MM.1S (cell line): ENCODE data around the gene MMP20.

Experiments used
- DNase-seq: peaks from one replicate; pipeline ENCODE4 v3.0.0-alpha.2; 2015
- H2AFZ ChIP-seq: fragments of 300-600 bp; sonication (generic); 2 replicates; pipeline ENCODE4 v1.6.0; 2016; ENCODE audit warnings: antibody characterized with exemption, low read length
- H3F3A ChIP-seq: fragments of 300-600 bp; sonication (generic); 2 replicates; pipeline ENCODE4 v1.6.1; 2016; ENCODE audit warnings: mild to moderate bottlenecking, antibody characterized with exemption, low read length, moderate library complexity, mixed read lengths; ENCODE audit not compliant: insufficient read depth
- H3K27ac ChIP-seq: fragments of 300-600 bp; sonication (generic); 2 replicates; pipeline ENCODE4 v1.5.1; 2016; ENCODE audit warnings: mild to moderate bottlenecking, low read length
- H3K27me3 ChIP-seq: fragments of 300-600 bp; sonication (generic); replicated peaks from 2 replicates; pipeline ENCODE4 v1.6.0; 2016; ENCODE audit warnings: low read length; ENCODE audit not compliant: insufficient read depth
- H3K36me3 ChIP-seq: fragments of 300-600 bp; sonication (generic); replicated peaks from 2 replicates; pipeline ENCODE4 v1.6.1; 2016; ENCODE audit warnings: mild to moderate bottlenecking, low read length, mixed read lengths; ENCODE audit not compliant: insufficient read depth
- H3K4me1 ChIP-seq: fragments of 300-600 bp; sonication (generic); 2 replicates; pipeline ENCODE4 v1.6.1; 2016; ENCODE audit warnings: low read length, mixed read lengths
- H3K4me2 ChIP-seq: fragments of 300-600 bp; sonication (generic); 2 replicates; pipeline ENCODE4 v1.6.0; 2016; ENCODE audit warnings: low read depth, low read length
- H3K4me3 ChIP-seq: fragments of 300-600 bp; sonication (generic); 2 replicates; pipeline ENCODE4 v1.5.1; 2016; ENCODE audit warnings: low read length, mixed read lengths
- H3K79me2 ChIP-seq: fragments of 300-600 bp; sonication (generic); 2 replicates; pipeline ENCODE4 v1.6.1; 2016; ENCODE audit warnings: mixed run types, low read length, mixed read lengths
- H3K9ac ChIP-seq: fragments of 300-600 bp; sonication (generic); 2 replicates; pipeline ENCODE4 v1.6.1; 2016; ENCODE audit warnings: low read length, mixed read lengths
- H3K9me2 ChIP-seq: fragments of 300-600 bp; sonication (generic); replicated peaks from 2 replicates; pipeline ENCODE4 v1.6.1; 2016; ENCODE audit warnings: mild to moderate bottlenecking, low read length, mixed read lengths; ENCODE audit not compliant: insufficient read depth
- H3K9me3 ChIP-seq: fragments of 300-600 bp; sonication (generic); replicated peaks from 2 replicates; pipeline ENCODE4 v1.6.1; 2016; ENCODE audit warnings: mild to moderate bottlenecking, low read length, mixed read lengths; ENCODE audit not compliant: insufficient read depth
- H4K20me1 ChIP-seq: fragments of 300-600 bp; sonication (generic); 2 replicates; pipeline ENCODE4 v1.6.1; 2016; ENCODE audit warnings: mild to moderate bottlenecking, low read length, moderate library complexity, mixed read lengths; ENCODE audit not compliant: insufficient read depth
- EZH2 ChIP-seq: fragments of 300-600 bp; sonication (generic); optimal IDR thresholded peaks from 2 replicates; pipeline ENCODE3; 2017; ENCODE audit warnings: low read depth, mild to moderate bottlenecking, antibody characterized with exemption, low read length, mixed read lengths
- EZH2phosphoT487 ChIP-seq: fragments of 300-600 bp; sonication (generic); IDR thresholded peaks from 2 replicates; pipeline ENCODE4 v1.6.1; 2018; ENCODE audit warnings: antibody characterized with exemption, low read length
- TF ChIP-seq, protein P1 (sequence below): fragments of 300-600 bp; sonication (generic); IDR thresholded peaks from 2 replicates; pipeline ENCODE4 v1.5.1; 2016; ENCODE audit warnings: antibody characterized with exemption, low read length, mixed read lengths

The MMP20 gene

DNA sequence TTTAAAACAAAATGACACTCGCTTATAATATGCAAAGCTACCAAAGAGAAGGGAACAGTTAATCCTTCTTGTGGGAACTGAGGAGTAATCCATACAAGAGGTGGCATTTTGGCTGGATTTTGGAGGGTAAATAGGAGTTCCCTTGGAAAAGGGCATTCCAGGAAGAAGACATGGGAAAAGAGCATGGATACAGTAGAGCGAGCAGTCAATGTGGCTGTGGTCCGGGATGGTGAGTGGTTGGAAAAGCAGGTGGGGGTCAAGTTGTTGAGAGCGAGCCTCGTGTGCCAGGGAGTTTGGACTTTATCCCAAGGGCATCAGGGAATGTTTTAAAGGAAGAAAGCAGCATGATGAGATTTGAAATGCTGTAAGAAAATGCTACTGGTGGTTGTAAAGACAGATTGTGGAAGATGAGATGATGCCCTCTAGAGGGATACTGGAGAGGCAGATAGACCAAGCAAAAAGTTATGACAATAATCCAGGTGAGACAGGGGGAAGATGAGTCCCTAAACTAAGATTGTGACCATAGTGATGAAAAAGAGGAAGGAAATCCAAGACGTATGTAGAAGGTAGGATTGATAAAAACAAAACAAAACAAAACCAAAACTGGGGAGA, 90.8 kb downstream of the MMP20 start:
- no peaks in the 10 kb centered on the region for H3K4me1 ChIP-seq

DNA sequence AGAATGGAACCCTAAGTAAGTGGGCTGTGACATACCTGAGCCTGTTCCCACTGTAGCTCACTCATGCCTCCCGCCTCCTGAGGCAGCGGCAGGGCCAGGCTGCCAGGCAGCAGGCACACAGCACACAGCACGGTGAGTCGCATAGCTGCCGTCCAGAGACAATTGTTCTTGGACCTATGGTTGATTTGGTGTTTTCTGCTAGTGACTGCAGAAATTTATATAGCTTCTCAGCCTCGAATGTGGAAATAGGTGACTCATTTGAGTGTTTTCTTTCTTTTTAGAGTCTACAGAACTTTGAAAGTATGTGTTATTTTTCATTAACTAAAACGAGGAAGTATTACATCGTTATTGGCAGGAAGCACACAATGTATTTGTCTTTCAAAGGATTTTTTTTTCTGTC, 94.6 kb downstream of the MMP20 start, which contains the start of gene MMP7:
Gene MMP7 (minus strand): TSS at position 190 of the 400 bp plus-strand sequence. CDS start 47 bp downstream, at position 143.
- no peaks in the 10 kb centered on the region for H3K27me3 ChIP-seq
- TF ChIP-seq EZH2phosphoT487 (no peak), EZH2 (no peak)
- TF ChIP-seq, protein P1, sequence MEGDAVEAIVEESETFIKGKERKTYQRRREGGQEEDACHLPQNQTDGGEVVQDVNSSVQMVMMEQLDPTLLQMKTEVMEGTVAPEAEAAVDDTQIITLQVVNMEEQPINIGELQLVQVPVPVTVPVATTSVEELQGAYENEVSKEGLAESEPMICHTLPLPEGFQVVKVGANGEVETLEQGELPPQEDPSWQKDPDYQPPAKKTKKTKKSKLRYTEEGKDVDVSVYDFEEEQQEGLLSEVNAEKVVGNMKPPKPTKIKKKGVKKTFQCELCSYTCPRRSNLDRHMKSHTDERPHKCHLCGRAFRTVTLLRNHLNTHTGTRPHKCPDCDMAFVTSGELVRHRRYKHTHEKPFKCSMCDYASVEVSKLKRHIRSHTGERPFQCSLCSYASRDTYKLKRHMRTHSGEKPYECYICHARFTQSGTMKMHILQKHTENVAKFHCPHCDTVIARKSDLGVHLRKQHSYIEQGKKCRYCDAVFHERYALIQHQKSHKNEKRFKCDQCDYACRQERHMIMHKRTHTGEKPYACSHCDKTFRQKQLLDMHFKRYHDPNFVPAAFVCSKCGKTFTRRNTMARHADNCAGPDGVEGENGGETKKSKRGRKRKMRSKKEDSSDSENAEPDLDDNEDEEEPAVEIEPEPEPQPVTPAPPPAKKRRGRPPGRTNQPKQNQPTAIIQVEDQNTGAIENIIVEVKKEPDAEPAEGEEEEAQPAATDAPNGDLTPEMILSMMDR: no peak
- H3K9me2 ChIP-seq: no peaks in the 10 kb centered on the region
- H3K4me2 ChIP-seq: no peak within 1 kb of the TSS
- H3K9me3 ChIP-seq: no peaks in the 10 kb centered on the region
- no peaks in the 10 kb centered on the region for H3K36me3 ChIP-seq
- no peaks in the 10 kb centered on the region for H3K79me2 ChIP-seq
- H3K4me1 ChIP-seq: no peaks in the 10 kb centered on the region
- no peak for DNase-seq
- no peak within 1 kb of the TSS for H3K4me3 ChIP-seq
- H3K9ac ChIP-seq: no peak within 1 kb of the TSS
- no peaks in the 10 kb centered on the region for H4K20me1 ChIP-seq
- no peak within 1 kb of the TSS for H2AFZ ChIP-seq
- no peak within 1 kb of the TSS for H3K27ac ChIP-seq
- no peaks in the 10 kb centered on the region for H3F3A ChIP-seq

More for the DNA sequence above, 90.8 kb downstream of the MMP20 start:
- Histone ChIP-seq H3K9me3 (no peaks in the 10 kb centered on the region), H3K36me3 (no peaks in the 10 kb centered on the region), H3K9me2 (no peaks in the 10 kb centered on the region), H3K27ac (no peak overlapping the region), H4K20me1 (no peaks in the 10 kb centered on the region), H2AFZ (no peak overlapping the region), H3F3A (no peaks in the 10 kb centered on the region), H3K4me3 (no peak overlapping the region), H3K27me3 (no peaks in the 10 kb centered on the region), H3K79me2 (no peaks in the 10 kb centered on the region), H3K4me2 (no peak overlapping the region), H3K9ac (no peak overlapping the region)
- TF ChIP-seq EZH2: no peak
- TF ChIP-seq, protein P1: peak; percentile 45
- no peak for TF ChIP-seq EZH2phosphoT487
- DNase-seq: no peak

DNA sequence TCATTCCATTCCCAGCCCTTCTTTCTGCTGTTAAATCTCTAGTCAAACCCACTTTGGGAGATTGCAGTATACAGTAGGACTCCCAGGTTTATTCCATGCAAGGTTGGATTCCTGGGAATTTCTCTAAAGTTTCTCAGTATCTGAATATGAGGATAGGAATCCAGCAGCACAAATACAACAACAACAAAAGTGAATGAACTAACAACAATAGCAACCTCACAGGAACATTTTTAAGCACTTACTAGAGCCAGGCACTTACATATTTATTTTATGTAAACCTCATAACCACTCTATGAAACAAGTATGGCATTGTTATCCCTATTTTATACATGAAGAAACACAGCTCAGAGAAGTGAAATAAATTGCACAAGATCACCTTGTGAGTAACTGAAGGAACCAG, 96.5 kb downstream of the MMP20 start:
- H3K4me2 ChIP-seq: no peak overlapping the region
- no peaks in the 10 kb centered on the region for H3K36me3 ChIP-seq
- TF ChIP-seq EZH2: no peak
- TF ChIP-seq, protein P1: no peak
- TF ChIP-seq EZH2phosphoT487: no peak
- H3K27me3 ChIP-seq: no peaks in the 10 kb centered on the region
- no peak overlapping the region for H3K4me3 ChIP-seq
- H3F3A ChIP-seq: no peaks in the 10 kb centered on the region
- no peak overlapping the region for H2AFZ ChIP-seq
- no peaks in the 10 kb centered on the region for H3K79me2 ChIP-seq
- H3K9me3 ChIP-seq: no peaks in the 10 kb centered on the region
- H3K27ac ChIP-seq: no peak overlapping the region
- H3K4me1 ChIP-seq: no peaks in the 10 kb centered on the region
- H4K20me1 ChIP-seq: no peaks in the 10 kb centered on the region
- no peaks in the 10 kb centered on the region for H3K9me2 ChIP-seq
- H3K9ac ChIP-seq: no peak overlapping the region
- no peak for DNase-seq
